GM11168 (cell line): ENCODE measurements around the gene CXXC1.
"Not testable (repeated sequence)": the region's sequence is repeated elsewhere in the genome, so short reads cannot be mapped to it uniquely, and the experiment has no call there.

Experiments used
- in situ Hi-C: fragments of 300-500 bp; cut with MboI; formaldehyde crosslinking; loops from one replicate; pipeline ENCODE4 v1.12.0; 2022; ENCODE audit warnings: low sequenced_read_pairs; ENCODE audit not compliant: unreplicated experiment

Gene CXXC1

DNA sequence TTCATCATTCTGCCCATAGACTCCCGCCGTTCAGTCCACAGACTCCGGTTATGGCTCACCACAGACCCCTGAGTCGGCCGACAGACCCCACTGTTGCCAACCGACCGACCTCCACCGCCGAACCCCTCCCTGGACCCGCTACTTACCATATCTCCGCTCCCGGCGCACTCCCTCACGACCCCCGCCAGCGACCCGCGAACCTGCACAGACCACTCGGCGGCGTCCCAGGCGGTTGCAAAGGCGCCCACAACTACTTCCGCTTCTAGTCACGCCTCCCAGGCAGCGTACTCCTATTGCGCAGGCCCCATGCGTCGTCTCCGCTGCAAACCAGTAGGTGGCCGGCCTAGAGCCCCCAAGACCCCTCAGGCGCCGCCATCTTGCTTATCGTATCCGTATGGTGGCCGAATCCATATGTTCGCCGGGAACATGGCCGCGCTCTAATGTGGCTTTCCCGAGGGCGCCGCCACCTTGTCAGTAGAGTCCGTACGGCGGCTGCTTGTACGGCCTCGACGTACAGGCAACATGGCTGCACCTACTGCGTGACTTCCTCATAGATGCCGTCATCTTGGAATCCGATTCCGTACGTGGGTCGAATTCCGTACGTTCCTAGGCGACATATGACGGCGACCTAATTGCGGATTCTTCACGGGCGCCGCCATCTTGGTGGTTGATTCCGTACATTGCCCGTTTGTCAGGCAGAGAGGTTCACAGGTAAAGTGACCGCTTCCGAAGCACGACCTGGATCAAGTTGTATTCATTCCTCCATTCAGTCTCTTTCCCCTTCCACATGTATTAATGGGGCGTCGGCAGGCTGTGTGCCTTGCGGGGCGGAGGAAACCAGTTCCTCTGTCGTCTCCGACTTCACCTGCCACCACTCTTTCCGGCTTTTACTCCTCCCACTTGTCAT lies at the start of gene CXXC1:
Gene CXXC1, minus strand, starts transcription at position 252 of the 907 bp plus-strand sequence. Its CDS starts 103 bp downstream, at position 149.
- in situ Hi-C loops, result no loop called here

DNA sequence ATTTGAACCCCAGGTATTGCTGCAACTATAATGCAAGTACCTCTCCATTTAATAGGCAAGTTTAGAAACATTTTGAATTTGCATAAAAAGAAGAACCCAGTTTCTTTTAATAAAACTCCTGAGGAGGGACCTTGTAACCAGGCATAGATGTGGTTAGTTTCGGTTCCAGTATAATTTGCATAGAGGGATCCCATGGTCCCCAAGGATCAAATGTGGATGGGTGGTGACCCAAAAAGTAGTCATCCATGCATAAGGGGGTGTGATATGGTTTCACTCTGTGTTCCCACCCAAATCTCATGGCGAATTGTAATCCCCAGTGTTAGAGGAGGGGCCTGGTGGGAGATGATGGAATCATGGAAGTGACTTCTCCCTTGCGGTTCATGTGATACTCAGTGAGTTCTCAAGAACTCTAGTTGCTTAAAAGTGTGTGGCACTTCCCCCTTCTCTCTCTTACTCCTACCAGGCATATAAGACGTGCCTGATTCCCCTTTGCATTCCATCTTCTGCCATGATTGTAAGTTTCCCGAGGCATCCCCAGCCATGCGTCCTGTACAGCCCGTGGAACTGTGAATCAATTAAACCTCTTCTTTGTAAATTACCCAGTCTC lies 47.2 kb upstream of the CXXC1 start:
- in situ Hi-C loops, result no loop called here

DNA sequence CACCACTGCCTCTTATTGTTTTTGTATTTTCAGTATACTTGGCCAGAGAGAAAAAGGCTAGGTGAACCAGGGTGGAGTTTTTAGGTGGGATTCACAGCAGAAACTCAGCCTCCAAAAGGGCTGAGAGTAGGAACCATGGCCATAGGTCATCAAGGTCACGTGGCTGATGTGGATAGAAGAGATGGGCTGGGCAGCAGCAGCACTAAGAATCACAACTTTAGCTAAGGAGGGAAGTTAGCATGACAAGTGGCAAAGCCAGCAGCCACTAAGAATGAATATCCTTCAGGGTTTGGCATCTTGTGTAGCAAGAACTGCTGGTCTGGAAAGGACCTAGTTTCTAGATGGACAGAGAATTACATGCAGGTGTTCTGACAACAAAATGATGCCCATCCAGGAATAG lies 44.2 kb upstream of the CXXC1 start:
- in situ Hi-C loops, result no loop called here

GRCh38 chr18:50330176-50330575 lies 42.7 kb upstream of the CXXC1 start:
- in situ Hi-C loops, result no loop called here

GRCh38 chr18:50327983-50328382 lies 40.5 kb upstream of the CXXC1 start:
- in situ Hi-C loops, result no loop called here

DNA sequence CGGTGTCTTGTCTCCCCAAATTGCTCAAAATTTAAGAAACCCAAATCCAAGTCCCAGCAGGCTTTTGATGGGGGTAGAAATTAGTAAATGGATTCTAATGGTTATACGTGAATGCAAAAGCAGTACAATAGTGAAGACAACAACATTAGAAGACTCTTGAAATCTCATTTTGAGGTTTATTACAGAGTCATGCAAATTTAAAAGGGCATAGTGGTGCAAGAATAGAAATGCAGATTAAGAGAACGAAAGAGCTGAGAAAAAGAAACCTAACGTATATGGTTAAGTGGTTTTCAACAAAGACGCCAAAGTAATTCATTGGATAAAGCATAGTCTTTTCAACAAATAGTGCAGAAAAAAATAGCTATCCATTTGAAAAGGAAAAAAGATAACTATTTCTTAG lies 33.2 kb upstream of the CXXC1 start:
- in situ Hi-C loops, result no loop called here

DNA sequence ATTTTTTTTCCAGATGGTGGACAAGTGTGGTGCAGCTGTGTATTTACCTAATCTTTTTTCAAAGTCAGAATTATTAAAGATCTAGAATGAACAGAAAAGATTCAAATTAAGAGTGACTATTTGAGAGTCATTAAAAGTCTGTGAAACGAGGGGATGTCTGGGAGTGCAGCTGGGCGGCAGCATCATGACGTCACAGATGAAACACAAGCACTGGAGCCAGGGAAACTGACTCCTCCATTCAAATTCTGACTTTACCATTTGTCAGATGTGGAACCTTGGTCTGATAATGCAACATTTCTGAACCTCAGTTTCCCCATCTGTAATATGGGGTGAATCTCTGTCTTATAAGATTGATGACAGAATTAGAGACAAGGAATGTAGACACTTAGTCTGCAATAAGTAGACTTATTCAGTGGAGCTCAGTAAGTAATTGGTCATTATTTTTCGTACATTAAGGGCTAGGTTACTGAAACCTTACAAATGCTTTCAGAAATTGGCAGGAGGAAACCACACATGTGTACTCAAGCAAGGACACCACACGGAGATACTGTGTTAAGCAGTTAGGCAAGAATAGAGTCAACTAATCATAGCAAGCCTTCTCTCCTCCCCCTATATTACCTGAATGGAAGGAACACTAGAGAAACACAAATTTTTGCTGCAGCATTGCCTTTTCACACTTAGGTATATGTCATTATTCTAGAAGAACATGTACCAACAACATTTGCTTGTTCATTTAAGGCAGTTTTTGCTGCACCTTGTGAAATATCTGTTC lies 27.8 kb upstream of the CXXC1 start:
- in situ Hi-C loops, result no loop called here

DNA sequence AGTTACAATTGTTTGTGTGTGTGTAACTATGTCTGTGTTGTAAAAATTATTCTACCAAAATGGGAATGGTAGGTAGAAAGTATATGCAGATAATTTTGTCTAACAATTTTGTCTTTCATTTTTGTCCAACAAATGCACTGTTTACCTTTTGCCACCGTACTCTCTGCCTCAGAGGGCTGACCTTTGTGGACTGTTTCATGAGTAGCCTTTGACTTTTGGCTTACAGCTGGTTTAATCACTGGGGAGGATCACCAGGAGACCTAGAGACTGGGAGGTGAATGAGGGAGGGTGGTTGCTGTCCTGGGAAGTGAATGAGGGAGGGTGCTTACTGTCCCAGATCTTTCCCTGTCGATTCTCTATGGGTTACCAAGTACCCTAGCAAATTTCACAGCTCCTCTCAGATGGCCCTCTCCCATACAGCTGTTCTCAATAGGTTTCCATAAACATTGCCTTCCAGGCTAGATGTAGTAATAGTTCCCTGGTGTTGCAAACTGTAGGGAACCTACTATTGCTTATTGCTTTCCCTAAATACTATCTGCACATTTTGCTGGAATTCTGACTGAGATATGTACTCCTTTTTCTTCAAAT lies 26.5 kb upstream of the CXXC1 start:
- in situ Hi-C loops, result no loop called here

GRCh38 chr18:50313031-50313607 lies 25.6 kb upstream of the CXXC1 start:
- in situ Hi-C loops, result no loop called here

GRCh38 chr18:50312296-50313030 lies 25.0 kb upstream of the CXXC1 start:
- in situ Hi-C loops, result no loop called here

DNA sequence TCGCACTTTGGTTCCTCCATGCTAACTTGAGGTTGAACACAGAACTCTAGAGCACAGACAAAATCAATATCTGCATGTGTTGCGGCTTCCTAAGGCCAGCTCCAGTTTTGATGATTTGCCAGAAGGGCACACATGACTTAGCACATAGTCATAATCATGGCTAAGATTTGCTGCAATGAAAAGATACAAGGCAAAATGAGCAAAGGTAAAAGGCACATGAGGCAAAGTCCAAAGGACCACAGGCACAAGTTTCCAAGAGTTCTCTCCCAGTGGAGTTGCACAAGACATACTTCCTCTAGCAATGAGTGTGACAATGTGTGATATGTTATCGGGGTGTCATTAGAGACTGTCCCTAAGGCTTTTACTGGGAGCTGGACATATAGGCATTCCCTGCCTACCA lies 24.2 kb upstream of the CXXC1 start:
- in situ Hi-C loops, result no loop called here

- in situ Hi-C loops, result no loop called here
Measured at GRCh38 chr18:50310080-50310479, 22.6 kb upstream of the CXXC1 start.

- in situ Hi-C loops, result not testable (repeated sequence)
Measured at GRCh38 chr18:50308851-50309250, 21.4 kb upstream of the CXXC1 start.

- in situ Hi-C loops, result no loop called here
Measured at GRCh38 chr18:50307738-50308470, 20.4 kb upstream of the CXXC1 start.

- in situ Hi-C loops, result no loop called here
Measured at GRCh38 chr18:50307400-50307737, 19.9 kb upstream of the CXXC1 start.

GRCh38 chr18:50306944-50307343 lies 19.5 kb upstream of the CXXC1 start:
- in situ Hi-C loops, result no loop called here

GRCh38 chr18:50301074-50301473 lies 13.6 kb upstream of the CXXC1 start:
- in situ Hi-C loops, result no loop called here

GRCh38 chr18:50299626-50300388 lies 12.3 kb upstream of the CXXC1 start:
- in situ Hi-C loops, result no loop called here
